Astrocyte (in vitro differentiated cells and primary cell): ENCODE results near the gene PRKG1. TPM values are rescaled to one million over a fixed set of nuclear protein-coding genes. Genes with fewer than 3 reads are reported as not detected.

Experiments used
- DNase-seq: peaks from one replicate; pipeline ENCODE4 v3.0.0-alpha.2; 2010; ENCODE audit warnings: low read depth
- FAIRE-seq: peaks from 2 replicates; lab custom pipeline; 2011; peaks lifted over from hg19 to GRCh38; lab: Jason Lieb, UNC
- H2AFZ ChIP-seq: 2 replicates; pipeline ENCODE4 v1.6.0; 2012; ENCODE audit warnings: low read depth, low read length, inconsistent platforms
- H3K27ac ChIP-seq: 2 replicates; pipeline ENCODE4 v1.5.1; 2011; ENCODE audit warnings: low read depth, low read length, inconsistent platforms
- H3K27me3 ChIP-seq: 2 replicates; pipeline ENCODE4 v1.6.0; 2011; ENCODE audit warnings: low read length, inconsistent platforms; ENCODE audit not compliant: insufficient read depth
- H3K36me3 ChIP-seq: 2 replicates; pipeline ENCODE4 v1.5.1; 2011; ENCODE audit warnings: low read length, inconsistent platforms; ENCODE audit not compliant: insufficient read depth
- H3K4me1 ChIP-seq: 2 replicates; pipeline ENCODE4 v1.5.1; 2011; ENCODE audit warnings: low read length, inconsistent platforms; ENCODE audit not compliant: insufficient read depth
- H3K4me2 ChIP-seq: 2 replicates; pipeline ENCODE4 v1.6.0; 2012; ENCODE audit warnings: low read length, inconsistent platforms
- H3K4me3 ChIP-seq: 2 replicates; pipeline ENCODE4 v1.5.1; 2011; ENCODE audit warnings: low read depth, mild to moderate bottlenecking, low read length, inconsistent platforms; ENCODE audit not compliant: insufficient read depth
- H3K79me2 ChIP-seq: 2 replicates; pipeline ENCODE4 v1.6.0; 2012; ENCODE audit warnings: mild to moderate bottlenecking, low read length, inconsistent platforms; ENCODE audit not compliant: insufficient read depth
- H3K9ac ChIP-seq: 2 replicates; pipeline ENCODE4 v1.6.0; 2012; ENCODE audit warnings: mild to moderate bottlenecking, low read length, inconsistent platforms
- H3K9me3 ChIP-seq: 2 replicates; pipeline ENCODE4 v1.5.1; 2012; ENCODE audit warnings: low read depth, mild to moderate bottlenecking, low read length, inconsistent platforms; ENCODE audit not compliant: insufficient read depth
- H4K20me1 ChIP-seq: 2 replicates; pipeline ENCODE4 v1.6.0; 2012; ENCODE audit warnings: low read length, inconsistent platforms; ENCODE audit not compliant: insufficient read depth
- H3K27ac Mint-ChIP-seq: one replicate; pipeline ENCODE4 v1.8.0; 2021; ENCODE audit warnings: mild to moderate bottlenecking, mixed read lengths; ENCODE audit not compliant: unreplicated experiment
- H3K27me3 Mint-ChIP-seq: one replicate; pipeline ENCODE4 v1.8.0; 2021; ENCODE audit warnings: low read depth, mixed read lengths; ENCODE audit not compliant: unreplicated experiment
- H3K36me3 Mint-ChIP-seq: one replicate; pipeline ENCODE4 v1.8.0; 2021; ENCODE audit warnings: low read depth, mixed read lengths; ENCODE audit not compliant: unreplicated experiment
- H3K4me1 Mint-ChIP-seq: one replicate; pipeline ENCODE4 v1.8.0; 2021; ENCODE audit warnings: low read depth, mixed read lengths; ENCODE audit not compliant: unreplicated experiment
- H3K4me3 Mint-ChIP-seq: one replicate; pipeline ENCODE4 v1.8.0; 2021; ENCODE audit warnings: mild to moderate bottlenecking, moderate library complexity, mixed read lengths; ENCODE audit not compliant: unreplicated experiment
- H3K9me3 Mint-ChIP-seq: one replicate; pipeline ENCODE4 v1.8.0; 2021; ENCODE audit warnings: mild to moderate bottlenecking, mixed read lengths; ENCODE audit not compliant: unreplicated experiment
- EZH2 ChIP-seq: IDR thresholded peaks from 2 replicates; pipeline ENCODE4 v1.6.1; 2012; ENCODE audit warnings: mild to moderate bottlenecking, low read length, inconsistent platforms; ENCODE audit not compliant: insufficient read depth
- total RNA-seq: library from RNA; stranded (reverse); gene quantifications from 2 replicates; pipeline ENCODE4 v1.2.1, GENCODE V29; 2021
- TF ChIP-seq, protein P1 (sequence below): IDR thresholded peaks from 2 replicates; pipeline ENCODE4 v1.5.1; 2011; ENCODE audit warnings: low read depth, mild to moderate bottlenecking, inconsistent platforms, low read length, moderate library complexity; ENCODE audit not compliant: insufficient read depth

Gene PRKG1
- total RNA-seq, 1 donor from 2014 or later: 3.1 TPM

- H4K20me1 ChIP-seq: no peaks in the 10 kb centered on the region
- H3K4me1 ChIP-seq: no peaks in the 10 kb centered on the region
- H3K36me3 Mint-ChIP-seq: no peaks in the 10 kb centered on the region
- H2AFZ ChIP-seq: no peak overlapping the region
- H3K27me3 ChIP-seq: no peaks in the 10 kb centered on the region
- H3K4me2 ChIP-seq: no peak overlapping the region
- H3K9ac ChIP-seq: no peak overlapping the region
- H3K4me3 ChIP-seq: no peak overlapping the region
- FAIRE-seq: no peak
- H3K27ac Mint-ChIP-seq: no peak overlapping the region
- no peak overlapping the region for H3K27ac ChIP-seq
- H3K9me3 ChIP-seq: no peaks in the 10 kb centered on the region
- H3K9me3 Mint-ChIP-seq: no peaks in the 10 kb centered on the region
- H3K27me3 Mint-ChIP-seq: no peaks in the 10 kb centered on the region
- peaks cover 7% of the 10 kb centered on the region for H3K4me1 Mint-ChIP-seq
- DNase-seq: no peak
- TF ChIP-seq, protein P1, sequence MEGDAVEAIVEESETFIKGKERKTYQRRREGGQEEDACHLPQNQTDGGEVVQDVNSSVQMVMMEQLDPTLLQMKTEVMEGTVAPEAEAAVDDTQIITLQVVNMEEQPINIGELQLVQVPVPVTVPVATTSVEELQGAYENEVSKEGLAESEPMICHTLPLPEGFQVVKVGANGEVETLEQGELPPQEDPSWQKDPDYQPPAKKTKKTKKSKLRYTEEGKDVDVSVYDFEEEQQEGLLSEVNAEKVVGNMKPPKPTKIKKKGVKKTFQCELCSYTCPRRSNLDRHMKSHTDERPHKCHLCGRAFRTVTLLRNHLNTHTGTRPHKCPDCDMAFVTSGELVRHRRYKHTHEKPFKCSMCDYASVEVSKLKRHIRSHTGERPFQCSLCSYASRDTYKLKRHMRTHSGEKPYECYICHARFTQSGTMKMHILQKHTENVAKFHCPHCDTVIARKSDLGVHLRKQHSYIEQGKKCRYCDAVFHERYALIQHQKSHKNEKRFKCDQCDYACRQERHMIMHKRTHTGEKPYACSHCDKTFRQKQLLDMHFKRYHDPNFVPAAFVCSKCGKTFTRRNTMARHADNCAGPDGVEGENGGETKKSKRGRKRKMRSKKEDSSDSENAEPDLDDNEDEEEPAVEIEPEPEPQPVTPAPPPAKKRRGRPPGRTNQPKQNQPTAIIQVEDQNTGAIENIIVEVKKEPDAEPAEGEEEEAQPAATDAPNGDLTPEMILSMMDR: no peak
- TF ChIP-seq EZH2: no peak
- no peaks in the 10 kb centered on the region for H3K36me3 ChIP-seq
- no peak overlapping the region for H3K4me3 Mint-ChIP-seq
- no peaks in the 10 kb centered on the region for H3K79me2 ChIP-seq
Observed at GRCh38 chr10:51707392-51707791, 633.1 kb downstream of the PRKG1 start.

- FAIRE-seq: no peak
- no peaks in the 10 kb centered on the region for H3K36me3 Mint-ChIP-seq
- no peak for TF ChIP-seq EZH2
- TF ChIP-seq, protein P1: no peak
Observed at GRCh38 chr10:51707821-51708424, 633.6 kb downstream of the PRKG1 start.

DNA sequence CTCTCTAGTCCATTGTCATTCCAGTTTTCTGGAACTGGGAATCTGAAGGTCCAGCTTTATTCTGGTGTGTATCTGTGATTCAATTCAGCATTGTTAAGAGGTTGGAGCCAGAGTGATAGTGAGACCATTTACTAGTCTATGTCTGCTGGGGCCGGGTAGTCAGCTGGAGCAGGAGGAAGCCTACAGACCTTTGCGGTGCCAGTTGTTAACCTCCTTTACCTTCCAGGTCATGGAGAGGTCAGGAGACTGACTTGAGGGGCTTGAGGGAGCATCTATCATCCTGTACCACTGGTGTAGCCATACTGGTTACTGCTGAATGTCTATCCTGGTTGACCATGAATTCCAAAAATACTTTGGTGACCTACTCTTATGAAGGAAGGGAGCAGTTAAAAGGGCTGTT is 634.3 kb downstream of the PRKG1 start:
- Histone ChIP-seq H3K4me1 (no peaks in the 10 kb centered on the region), H3K4me3 (no peak overlapping the region), H3K4me2 (no peak overlapping the region), H4K20me1 (no peaks in the 10 kb centered on the region), H3K9ac (no peak overlapping the region), H3K79me2 (no peaks in the 10 kb centered on the region), H2AFZ (no peak overlapping the region), H3K36me3 (no peaks in the 10 kb centered on the region), H3K9me3 (no peaks in the 10 kb centered on the region), H3K27ac (no peak overlapping the region), H3K27me3 (no peaks in the 10 kb centered on the region)
- FAIRE-seq (no peak), DNase-seq (no peak)
- no peaks in the 10 kb centered on the region for H3K27me3 Mint-ChIP-seq
- H3K4me3 Mint-ChIP-seq: no peak overlapping the region
- TF ChIP-seq, protein P1: no peak
- TF ChIP-seq EZH2: no peak
- H3K27ac Mint-ChIP-seq: no peak overlapping the region
- no peaks in the 10 kb centered on the region for H3K36me3 Mint-ChIP-seq
- no peaks in the 10 kb centered on the region for H3K9me3 Mint-ChIP-seq
- H3K4me1 Mint-ChIP-seq: peaks cover 7% of the 10 kb centered on the region

More at GRCh38 chr10:51707821-51708424, 633.6 kb downstream of the PRKG1 start:
- no peaks in the 10 kb centered on the region for H3K79me2 ChIP-seq
- no peaks in the 10 kb centered on the region for H3K9me3 ChIP-seq
- no peaks in the 10 kb centered on the region for H3K36me3 ChIP-seq
- H3K4me3 ChIP-seq: no peak overlapping the region
- no peaks in the 10 kb centered on the region for H3K4me1 ChIP-seq
- H4K20me1 ChIP-seq: no peaks in the 10 kb centered on the region
- no peaks in the 10 kb centered on the region for H3K27me3 ChIP-seq
- H2AFZ ChIP-seq: no peak overlapping the region
- DNase-seq: no peak
- no peaks in the 10 kb centered on the region for H3K9me3 Mint-ChIP-seq
- H3K4me3 Mint-ChIP-seq: no peak overlapping the region
- peaks cover 7% of the 10 kb centered on the region for H3K4me1 Mint-ChIP-seq
- H3K27ac Mint-ChIP-seq: no peak overlapping the region
- H3K9ac ChIP-seq: no peak overlapping the region
- no peaks in the 10 kb centered on the region for H3K27me3 Mint-ChIP-seq
- H3K27ac ChIP-seq: no peak overlapping the region
- no peak overlapping the region for H3K4me2 ChIP-seq
